ENCODE results near the gene ABCG1.

GRCh38 chr21:42310411-42311001 lies 91.6 kb downstream of the ABCG1 start:
- TF ChIP-seq, protein P1, sequence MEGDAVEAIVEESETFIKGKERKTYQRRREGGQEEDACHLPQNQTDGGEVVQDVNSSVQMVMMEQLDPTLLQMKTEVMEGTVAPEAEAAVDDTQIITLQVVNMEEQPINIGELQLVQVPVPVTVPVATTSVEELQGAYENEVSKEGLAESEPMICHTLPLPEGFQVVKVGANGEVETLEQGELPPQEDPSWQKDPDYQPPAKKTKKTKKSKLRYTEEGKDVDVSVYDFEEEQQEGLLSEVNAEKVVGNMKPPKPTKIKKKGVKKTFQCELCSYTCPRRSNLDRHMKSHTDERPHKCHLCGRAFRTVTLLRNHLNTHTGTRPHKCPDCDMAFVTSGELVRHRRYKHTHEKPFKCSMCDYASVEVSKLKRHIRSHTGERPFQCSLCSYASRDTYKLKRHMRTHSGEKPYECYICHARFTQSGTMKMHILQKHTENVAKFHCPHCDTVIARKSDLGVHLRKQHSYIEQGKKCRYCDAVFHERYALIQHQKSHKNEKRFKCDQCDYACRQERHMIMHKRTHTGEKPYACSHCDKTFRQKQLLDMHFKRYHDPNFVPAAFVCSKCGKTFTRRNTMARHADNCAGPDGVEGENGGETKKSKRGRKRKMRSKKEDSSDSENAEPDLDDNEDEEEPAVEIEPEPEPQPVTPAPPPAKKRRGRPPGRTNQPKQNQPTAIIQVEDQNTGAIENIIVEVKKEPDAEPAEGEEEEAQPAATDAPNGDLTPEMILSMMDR (IDR thresholded peaks at IDR 0.05), result no peak
- no peak for TF ChIP-seq EZH2phosphoT487 (IDR thresholded peaks at IDR 0.05)
